ENCODE results near the gene CLEC19A. TPM values are rescaled to one million over a fixed set of nuclear protein-coding genes. Genes with fewer than 3 reads are reported as not detected.

The CLEC19A gene
- total RNA-seq, 1 donor from 2014 or later, result not detected

DNA sequence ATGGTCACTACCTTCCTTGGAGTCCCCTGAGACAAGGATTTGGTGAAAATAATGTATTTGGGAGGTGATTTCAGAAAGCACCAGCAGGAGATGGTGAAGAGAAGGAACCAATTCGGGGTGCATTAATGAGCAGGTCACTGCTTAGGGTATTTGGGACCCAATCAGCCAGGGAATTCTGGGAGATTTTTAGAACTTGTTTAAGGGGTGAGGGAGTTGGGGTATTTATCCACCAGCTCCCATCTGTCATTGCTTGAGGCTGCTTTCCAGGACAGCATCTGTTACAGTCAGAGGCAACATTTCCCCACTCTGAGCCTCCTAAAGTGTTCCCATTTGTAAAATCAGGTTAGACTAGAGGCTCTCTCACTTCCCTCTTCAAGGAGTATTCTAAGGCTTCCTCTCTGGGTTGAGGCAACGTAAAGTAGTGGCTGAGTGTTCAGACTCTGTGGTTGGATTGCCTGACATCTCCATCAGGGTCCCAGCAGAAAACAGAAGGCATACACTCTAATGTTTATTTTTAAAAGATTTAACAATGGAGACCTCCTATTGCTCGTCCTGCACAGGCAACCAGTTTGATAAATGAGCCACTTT lies 60.9 kb downstream of the CLEC19A start:
- peaks cover 3% of the 10 kb centered on the region for H3K9me3 Mint-ChIP-seq
- peaks cover 22% of the 10 kb centered on the region for H3K27me3 Mint-ChIP-seq (ENCODE audit: low read depth)
- peaks cover 3% of the 10 kb centered on the region for H3K4me1 Mint-ChIP-seq (ENCODE audit: low read depth)
- H3K27ac Mint-ChIP-seq, result no peak overlapping the region
- intact Hi-C loops (cut with micrococcal nuclease), result no loop called here
- no peak overlapping the region for H3K4me3 Mint-ChIP-seq (ENCODE audit: low read depth)
- DNase-seq (ENCODE audit: low spot score), result no peak
- H3K36me3 Mint-ChIP-seq (ENCODE audit: low read depth), result no peaks in the 10 kb centered on the region

DNA sequence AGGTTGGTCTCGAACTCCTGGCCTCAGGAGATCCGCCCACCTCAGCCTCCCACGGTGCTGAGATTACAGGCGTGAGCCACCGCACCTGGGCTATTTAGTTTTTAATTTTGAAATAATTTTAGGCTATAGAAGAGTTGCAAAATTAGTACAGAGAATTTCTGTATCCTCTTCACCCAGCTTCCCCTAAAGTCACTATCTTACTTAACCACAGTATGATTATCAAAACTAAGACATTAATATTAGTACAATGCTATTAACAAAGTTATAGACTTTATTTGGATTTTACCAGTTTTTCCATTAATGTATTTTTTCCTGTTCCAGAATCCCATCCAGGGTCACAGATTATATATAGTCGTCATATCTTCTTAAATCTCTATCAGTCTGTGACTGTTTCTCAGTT lies 62.6 kb downstream of the CLEC19A start:
- Mint-ChIP-seq H3K27me3 (ENCODE audit: low read depth) (peaks cover 24% of the 10 kb centered on the region), H3K4me3 (ENCODE audit: low read depth) (no peak overlapping the region), H3K27ac (no peak overlapping the region), H3K9me3 (no peaks in the 10 kb centered on the region), H3K4me1 (ENCODE audit: low read depth) (peaks cover 3% of the 10 kb centered on the region), H3K36me3 (ENCODE audit: low read depth) (no peaks in the 10 kb centered on the region)
- intact Hi-C loops (cut with micrococcal nuclease), result no loop called here
- no peak for DNase-seq (ENCODE audit: low spot score)

DNA sequence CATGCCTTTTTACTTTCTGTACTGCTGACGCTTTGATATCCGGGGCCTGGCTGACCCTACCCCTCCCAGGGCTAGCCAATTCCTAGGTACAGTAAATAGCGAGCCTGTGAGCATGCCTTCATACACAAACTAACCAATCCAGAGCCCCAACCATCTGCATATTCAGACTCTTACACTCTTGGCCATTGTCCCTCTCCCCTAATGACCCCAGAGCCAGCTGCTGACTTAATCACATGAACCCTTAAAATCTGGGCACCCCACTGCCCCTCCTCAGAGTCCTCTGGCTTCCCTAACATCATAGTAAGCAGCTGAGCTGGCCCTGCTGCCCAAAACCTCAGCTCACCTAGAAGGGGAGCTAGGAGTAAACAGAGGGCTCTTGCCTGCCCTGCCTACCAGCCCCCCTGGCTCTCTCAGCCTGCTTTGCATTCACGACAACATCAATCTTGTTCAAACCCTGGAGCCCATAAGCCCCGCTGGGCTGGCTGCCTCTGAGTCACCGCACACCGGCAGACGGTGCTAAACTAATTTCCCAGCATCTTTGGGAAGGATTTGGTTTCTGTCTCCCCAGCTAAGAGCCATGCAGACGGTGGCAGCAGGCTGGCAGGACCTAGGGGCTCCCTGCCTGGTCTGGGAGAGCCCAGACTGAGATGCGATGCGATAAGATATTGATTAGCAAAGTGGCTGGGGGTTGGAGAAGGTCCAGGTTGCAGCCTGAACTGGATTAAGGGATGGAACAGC lies 63.2 kb downstream of the CLEC19A start:
- intact Hi-C loops (cut with micrococcal nuclease), result no loop called here
- Mint-ChIP-seq H3K27ac (no peak overlapping the region), H3K27me3 (ENCODE audit: low read depth) (peaks cover 24% of the 10 kb centered on the region), H3K9me3 (no peaks in the 10 kb centered on the region), H3K4me3 (ENCODE audit: low read depth) (no peak overlapping the region), H3K36me3 (ENCODE audit: low read depth) (no peaks in the 10 kb centered on the region), H3K4me1 (ENCODE audit: low read depth) (peaks cover 3% of the 10 kb centered on the region)
- no peak for DNase-seq (ENCODE audit: low spot score)

DNA sequence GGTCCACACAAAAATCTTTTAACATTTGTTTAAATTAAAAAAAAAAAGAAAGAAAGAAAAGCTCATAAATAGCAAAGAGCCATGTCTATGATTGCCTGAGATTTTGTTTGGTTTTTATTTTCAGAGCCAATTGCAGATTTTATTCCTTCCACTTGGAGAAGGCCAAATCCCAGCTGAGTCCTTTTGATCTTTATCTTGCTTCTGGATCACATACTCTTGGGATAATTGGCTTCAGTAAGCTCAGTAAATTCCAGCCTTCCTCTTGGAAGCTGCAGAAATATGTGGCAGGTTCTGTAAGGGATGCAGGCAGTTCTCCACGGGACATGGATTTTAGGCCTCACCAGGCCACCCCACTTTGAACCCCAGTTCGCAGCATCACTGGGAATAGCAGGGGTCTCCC lies 68.8 kb downstream of the CLEC19A start:
- H3K9me3 Mint-ChIP-seq, result no peaks in the 10 kb centered on the region
- no peaks in the 10 kb centered on the region for H3K36me3 Mint-ChIP-seq (ENCODE audit: low read depth)
- no peak for DNase-seq (ENCODE audit: low spot score)
- peaks cover 9% of the 10 kb centered on the region for H3K27me3 Mint-ChIP-seq (ENCODE audit: low read depth)
- H3K4me3 Mint-ChIP-seq (ENCODE audit: low read depth), result no peak overlapping the region
- peaks cover 8% of the 10 kb centered on the region for H3K4me1 Mint-ChIP-seq (ENCODE audit: low read depth)
- intact Hi-C loops (cut with micrococcal nuclease), result no loop called here
- no peak overlapping the region for H3K27ac Mint-ChIP-seq

DNA sequence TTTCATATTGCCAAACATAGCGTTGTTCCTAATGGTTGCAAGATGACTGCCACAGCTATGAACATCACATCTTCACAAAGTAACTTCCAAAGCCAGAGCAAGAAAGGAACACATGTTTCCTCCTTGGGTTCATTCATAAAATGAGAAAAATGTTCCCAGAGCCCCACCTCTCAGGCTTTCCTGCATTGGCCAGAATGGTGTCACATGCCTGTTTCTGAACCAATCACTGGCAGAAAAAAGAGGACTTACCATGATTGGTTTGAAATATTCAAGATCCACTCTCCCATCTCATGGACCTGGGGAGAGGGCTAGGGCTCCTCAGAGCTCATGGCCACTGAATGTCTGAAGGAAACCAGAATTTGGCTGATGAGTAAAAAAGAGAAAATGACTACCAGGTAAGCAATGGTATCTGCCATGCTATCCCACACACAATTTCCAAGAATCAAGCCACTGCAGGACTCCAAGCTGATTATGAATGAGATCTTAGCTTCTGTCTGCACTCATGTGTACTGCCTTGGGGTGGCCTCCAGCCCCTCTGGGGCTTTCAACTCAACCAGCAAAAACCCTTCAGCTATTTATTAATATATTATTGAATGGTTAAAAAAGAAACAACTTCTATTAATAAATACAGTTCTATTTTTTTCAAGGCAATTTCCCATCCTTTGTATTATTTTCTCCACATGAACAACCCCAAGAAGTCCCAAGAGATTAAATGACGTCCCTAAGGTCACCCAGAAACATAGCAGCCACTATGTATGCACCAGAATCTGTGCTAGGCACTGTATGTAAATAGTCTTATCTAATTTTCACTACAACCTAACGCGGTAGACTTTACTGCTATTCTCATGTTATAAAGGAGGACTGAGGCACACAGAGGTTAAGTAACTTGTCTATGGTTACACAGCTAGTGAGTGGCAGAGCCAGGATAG lies 70.8 kb downstream of the CLEC19A start:
- no peaks in the 10 kb centered on the region for H3K36me3 Mint-ChIP-seq (ENCODE audit: low read depth)
- intact Hi-C loops (cut with micrococcal nuclease), result loop anchor here (1.0 kb wide), 1 partner anchor 61 kb away; no protein-coding TSS in a partner anchor
- H3K9me3 Mint-ChIP-seq, result no peaks in the 10 kb centered on the region
- peaks cover 2% of the 10 kb centered on the region for H3K27me3 Mint-ChIP-seq (ENCODE audit: low read depth)
- no peak for DNase-seq (ENCODE audit: low spot score)
- no peak overlapping the region for H3K27ac Mint-ChIP-seq
- H3K4me3 Mint-ChIP-seq (ENCODE audit: low read depth), result no peak overlapping the region
- H3K4me1 Mint-ChIP-seq (ENCODE audit: low read depth), result peaks cover 8% of the 10 kb centered on the region

DNA sequence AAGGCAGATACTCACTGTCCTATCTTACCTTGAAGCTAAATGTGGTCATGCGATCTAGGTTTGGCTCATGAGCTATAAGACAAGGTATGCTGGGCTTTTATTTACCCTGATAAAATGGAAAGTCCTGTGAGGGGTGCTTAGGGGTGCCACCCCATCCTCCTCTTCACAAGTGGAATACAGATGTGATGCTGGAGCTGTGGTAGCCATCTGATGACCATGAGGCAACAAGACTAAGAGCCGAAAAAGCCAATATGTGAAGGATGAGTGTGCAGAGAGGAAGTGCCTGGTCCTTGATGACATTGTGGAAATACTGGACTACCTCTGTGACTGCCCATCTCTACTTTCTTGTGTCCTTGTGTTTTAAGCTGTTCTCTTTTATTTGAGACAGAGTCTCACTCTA lies 74.0 kb downstream of the CLEC19A start:
- Mint-ChIP-seq H3K27me3 (ENCODE audit: low read depth) (no peaks in the 10 kb centered on the region), H3K9me3 (no peaks in the 10 kb centered on the region), H3K4me3 (ENCODE audit: low read depth) (no peak overlapping the region), H3K27ac (no peak overlapping the region), H3K4me1 (ENCODE audit: low read depth) (peaks cover 8% of the 10 kb centered on the region), H3K36me3 (ENCODE audit: low read depth) (no peaks in the 10 kb centered on the region)
- no peak for DNase-seq (ENCODE audit: low spot score)
- intact Hi-C loops (cut with micrococcal nuclease), result no loop called here

Other genes starting within 250 kb of the CLEC19A start
- 19.5 and 19.7 TPM in 2 replicates for gene COQ7, start 218.1 kb upstream of the CLEC19A start, total RNA-seq
- gene ITPRIPL2, start 171.8 kb upstream of the CLEC19A start, total RNA-seq, result 44.4 and 48.0 TPM in 2 replicates
- 0.34 and 0.57 TPM in 2 replicates for gene SYT17, start 117.5 kb upstream of the CLEC19A start, total RNA-seq
- gene TMC5, start 132.2 kb downstream of the CLEC19A start, total RNA-seq, result 0.05 TPM in 1 of 2 replicates, not detected in the other
- gene GDE1, start 236.4 kb downstream of the CLEC19A start, total RNA-seq, result 32.4 and 32.8 TPM in 2 replicates
- 25.9 and 30.2 TPM in 2 replicates for gene CCP110, start 238.2 kb downstream of the CLEC19A start, total RNA-seq